ENCODE results near the gene RCC1. TPM values are rescaled to one million over a fixed set of nuclear protein-coding genes. Genes with fewer than 3 reads are reported as not detected.

The RCC1 gene
- polyA plus RNA-seq, 1 donor (not counting 4 experiments of a cell fraction or from before 2014, with no cell fraction given): 38.6 TPM

DNA sequence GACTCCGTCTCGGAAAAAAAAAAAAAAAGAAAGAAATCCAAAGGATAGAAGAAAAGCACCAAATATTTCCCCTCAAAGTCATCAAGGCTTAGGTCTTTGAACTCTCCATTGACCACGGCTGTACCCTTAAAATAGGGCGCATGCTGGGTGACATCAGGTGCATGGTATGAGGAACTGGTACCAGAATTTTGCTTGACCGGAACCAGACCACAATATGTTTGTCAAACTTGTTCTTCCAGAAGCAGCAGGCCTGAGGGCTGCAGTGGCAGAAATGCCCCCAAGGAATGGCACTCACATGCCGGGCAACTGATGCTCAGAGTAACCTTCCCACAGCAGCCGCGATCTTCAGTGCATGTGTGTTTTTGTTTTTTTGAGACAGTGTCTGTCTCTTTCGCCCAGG, 21.0 kb downstream of the RCC1 start:
- Histone ChIP-seq H2AFZ (ENCODE audit: control insufficient read depth, low read length) (no peak overlapping the region), H3K4me3 (ENCODE audit: control insufficient read depth in 2 of 3, extremely low read depth in 1 of 3, insufficient read depth in 2 of 3, low read depth in 1 of 3, low read length in 3 of 3) (no peak overlapping the region), H3K27me3 (ENCODE audit: control insufficient read depth, extremely low read depth, insufficient read depth, low read length) (no peaks in the 10 kb centered on the region), H3K27ac (ENCODE audit: control insufficient read depth, insufficient read depth, low read length) (no peak overlapping the region), H3K9ac (ENCODE audit: control insufficient read depth, extremely low read depth, insufficient read depth, low read length) (no peak overlapping the region), H3K36me3 (ENCODE audit: control insufficient read depth in 2 of 2, extremely low read depth in 1 of 2, insufficient read depth in 2 of 2, low read length in 2 of 2) (peaks cover 12 to 21% of the 10 kb centered on the region in 2 experiments), H3K9me1 (ENCODE audit: control insufficient read depth, extremely low read depth, insufficient read depth, low read length) (no peaks in the 10 kb centered on the region), H3K79me2 (ENCODE audit: control insufficient read depth, insufficient read depth, low read length) (peaks cover 61% of the 10 kb centered on the region), H3K4me2 (ENCODE audit: control insufficient read depth, extremely low read depth, insufficient read depth, low read depth, low read length) (no peak overlapping the region), H3K9me3 (ENCODE audit: control insufficient read depth, low read depth, low read length) (no peaks in the 10 kb centered on the region), H3K4me1 (ENCODE audit: control insufficient read depth, extremely low read depth, insufficient read depth, low read length) (peaks cover 2% of the 10 kb centered on the region), H4K20me1 (ENCODE audit: control insufficient read depth, extremely low read depth, insufficient read depth, low read length) (no peaks in the 10 kb centered on the region)
- TF ChIP-seq, protein P1, sequence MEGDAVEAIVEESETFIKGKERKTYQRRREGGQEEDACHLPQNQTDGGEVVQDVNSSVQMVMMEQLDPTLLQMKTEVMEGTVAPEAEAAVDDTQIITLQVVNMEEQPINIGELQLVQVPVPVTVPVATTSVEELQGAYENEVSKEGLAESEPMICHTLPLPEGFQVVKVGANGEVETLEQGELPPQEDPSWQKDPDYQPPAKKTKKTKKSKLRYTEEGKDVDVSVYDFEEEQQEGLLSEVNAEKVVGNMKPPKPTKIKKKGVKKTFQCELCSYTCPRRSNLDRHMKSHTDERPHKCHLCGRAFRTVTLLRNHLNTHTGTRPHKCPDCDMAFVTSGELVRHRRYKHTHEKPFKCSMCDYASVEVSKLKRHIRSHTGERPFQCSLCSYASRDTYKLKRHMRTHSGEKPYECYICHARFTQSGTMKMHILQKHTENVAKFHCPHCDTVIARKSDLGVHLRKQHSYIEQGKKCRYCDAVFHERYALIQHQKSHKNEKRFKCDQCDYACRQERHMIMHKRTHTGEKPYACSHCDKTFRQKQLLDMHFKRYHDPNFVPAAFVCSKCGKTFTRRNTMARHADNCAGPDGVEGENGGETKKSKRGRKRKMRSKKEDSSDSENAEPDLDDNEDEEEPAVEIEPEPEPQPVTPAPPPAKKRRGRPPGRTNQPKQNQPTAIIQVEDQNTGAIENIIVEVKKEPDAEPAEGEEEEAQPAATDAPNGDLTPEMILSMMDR (optimal IDR thresholded peaks at IDR 0.05 in 1 of 3, IDR thresholded peaks at IDR 0.05 in 1 of 3, conservative IDR thresholded peaks at IDR 0.05 in 1 of 3; ENCODE audit: extremely low read depth in 1 of 3, insufficient read depth in 2 of 3, low read length in 3 of 3): no peak
- no peak for TF ChIP-seq EZH2 (IDR thresholded peaks at IDR 0.05; ENCODE audit: low read length)
- dilution Hi-C loops (cut with MboI; ENCODE audit: extremely low pct_ligation_motif_present, low sequenced_read_pairs): no loop called here
- FAIRE-seq: no peak
- no peak for DNase-seq (ENCODE audit: low read depth, low spot score)

DNA sequence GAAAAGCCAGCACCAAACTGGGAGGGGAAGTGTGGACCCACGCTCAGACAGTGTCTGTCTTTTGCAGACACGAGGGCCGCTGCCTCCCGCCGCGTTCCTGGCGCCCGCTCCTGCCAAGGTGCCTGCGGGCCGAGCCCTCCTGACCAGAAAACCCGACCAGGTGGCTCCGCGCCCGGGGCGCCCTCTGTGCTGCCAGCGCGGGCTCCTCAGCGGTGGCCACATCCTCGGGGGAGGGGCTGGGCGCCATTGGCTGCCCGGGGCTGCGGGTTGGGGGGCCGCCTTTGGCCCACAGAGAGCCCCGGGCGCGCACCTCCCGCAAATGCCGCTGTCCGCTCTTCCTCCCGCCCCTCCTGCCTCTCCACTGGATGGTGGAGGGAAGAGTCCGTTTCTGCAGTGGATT, 24.6 kb downstream of the RCC1 start:
- Histone ChIP-seq H3K4me1 (ENCODE audit: control insufficient read depth, extremely low read depth, insufficient read depth, low read length) (peaks cover 1% of the 10 kb centered on the region), H3K36me3 (ENCODE audit: control insufficient read depth in 2 of 2, extremely low read depth in 1 of 2, insufficient read depth in 2 of 2, low read length in 2 of 2) (peaks cover 16 to 28% of the 10 kb centered on the region in 2 experiments), H3K9ac (ENCODE audit: control insufficient read depth, extremely low read depth, insufficient read depth, low read length) (no peak overlapping the region), H3K27me3 (ENCODE audit: control insufficient read depth, extremely low read depth, insufficient read depth, low read length) (no peaks in the 10 kb centered on the region), H3K27ac (ENCODE audit: control insufficient read depth, insufficient read depth, low read length) (no peak overlapping the region), H3K4me3 (ENCODE audit: control insufficient read depth in 2 of 3, extremely low read depth in 1 of 3, insufficient read depth in 2 of 3, low read depth in 1 of 3, low read length in 3 of 3) (no peak overlapping the region), H3K79me2 (ENCODE audit: control insufficient read depth, insufficient read depth, low read length) (peaks cover 30% of the 10 kb centered on the region), H2AFZ (ENCODE audit: control insufficient read depth, low read length) (no peak overlapping the region), H4K20me1 (ENCODE audit: control insufficient read depth, extremely low read depth, insufficient read depth, low read length) (no peaks in the 10 kb centered on the region), H3K4me2 (ENCODE audit: control insufficient read depth, extremely low read depth, insufficient read depth, low read depth, low read length) (no peak overlapping the region), H3K9me1 (ENCODE audit: control insufficient read depth, extremely low read depth, insufficient read depth, low read length) (no peaks in the 10 kb centered on the region), H3K9me3 (ENCODE audit: control insufficient read depth, low read depth, low read length) (no peaks in the 10 kb centered on the region)
- dilution Hi-C loops (cut with MboI; ENCODE audit: extremely low pct_ligation_motif_present, low sequenced_read_pairs): no loop called here
- TF ChIP-seq EZH2 (IDR thresholded peaks at IDR 0.05; ENCODE audit: low read length): no peak
- TF ChIP-seq, protein P1 (optimal IDR thresholded peaks at IDR 0.05 in 1 of 3, IDR thresholded peaks at IDR 0.05 in 1 of 3, conservative IDR thresholded peaks at IDR 0.05 in 1 of 3; ENCODE audit: extremely low read depth in 1 of 3, insufficient read depth in 2 of 3, low read length in 3 of 3): no peak
- DNase-seq (ENCODE audit: low read depth, low spot score): no peak
- no peak for FAIRE-seq

Measured in keratinocyte (primary cell).